Esophagus squamous epithelium (tissue), 5 donors: ENCODE measurements around the gene KBTBD13. TPM values are rescaled to one million over a fixed set of nuclear protein-coding genes. Genes with fewer than 3 reads are reported as not detected.
A peak's percentile ranks its signal among the peaks of the same experiment; 100 is the strongest.

Source experiments
- DNase-seq: peaks from one replicate; lab custom pipeline; 2025; lab: John Stamatoyannopoulos, UW
- H3K27ac ChIP-seq, 4 donors: fragments of 200-600 bp; sonication (generic); one replicate each; pipeline ENCODE4 v1.5.1; 2016 to 2019; ENCODE audit warnings: mild to moderate bottlenecking in 1 of 4
- H3K27me3 ChIP-seq, 4 donors: fragments of 200-600 bp; sonication (generic); 1 replicate in 3 of 4; 2 replicates in 1 of 4; pipeline versions ENCODE4 v1.5.1 to v1.6.0; 2017 to 2021; ENCODE audit warnings: antibody characterized with exemption in 1 of 4
- H3K36me3 ChIP-seq, 3 donors: fragments of 200-600 bp; sonication (generic); one replicate each; pipeline ENCODE4 v1.5.1; 2016 to 2019
- H3K4me1 ChIP-seq, 3 donors: fragments of 200-600 bp; sonication (generic); one replicate each; pipeline ENCODE4 v1.5.1; 2017 to 2019
- H3K4me3 ChIP-seq, 4 donors: fragments of 200-600 bp; sonication (generic); 1 replicate in 3 of 4; 2 replicates in 1 of 4; pipeline ENCODE4 v1.5.1; 2016 to 2019; ENCODE audit warnings: mild to moderate bottlenecking in 2 of 4, moderate library complexity in 1 of 4
- H3K9me3 ChIP-seq, 3 donors: fragments of 200-600 bp; sonication (generic); one replicate each; pipeline ENCODE4 v1.5.1; 2016 to 2019
- POLR2A ChIP-seq, 4 donors: fragments of 450-650 bp; IDR thresholded peaks; one replicate each; pipeline ENCODE4 v1.6.1; 2017; ENCODE audit warnings: antibody characterized with exemption in 4 of 4, mild to moderate bottlenecking in 4 of 4, moderate library complexity in 3 of 4
- WGBS, 2 donors: methylation state at CpG; one replicate each; pipeline ENCODE4 v1.1.5; 2018; 5-methylcytosine and 5-hydroxymethylcytosine counted together
- intact Hi-C: fragments of 100-400 bp; cut with DNase I; formaldehyde crosslinking; loops from one replicate; pipeline ENCODE4 v1.15.0; 2022
- total RNA-seq, 4 donors: library from RNA; depleted of rRNA; stranded (reverse); fragments of >200 nt; gene quantifications; one replicate each; pipeline ENCODE4 v1.1.0, GENCODE V29; 2016
- TF ChIP-seq, protein P1 (sequence below), 6 experiments: fragments of 450-650 bp in 4 of 6; fragments of 200-600 bp in 2 of 6; sonication (generic) in 2 of 6; IDR thresholded peaks; one replicate each; pipeline ENCODE4 v1.5.1; 2016 to 2019; ENCODE audit warnings: antibody characterized with exemption in 6 of 6, mild to moderate bottlenecking in 4 of 6, moderate library complexity in 4 of 6
- donor health status: DM: yes; HTN: yes; CAD: no.

KBTBD13 gene
- total RNA-seq, 4 donors from 2014 or later = not detected

DNA sequence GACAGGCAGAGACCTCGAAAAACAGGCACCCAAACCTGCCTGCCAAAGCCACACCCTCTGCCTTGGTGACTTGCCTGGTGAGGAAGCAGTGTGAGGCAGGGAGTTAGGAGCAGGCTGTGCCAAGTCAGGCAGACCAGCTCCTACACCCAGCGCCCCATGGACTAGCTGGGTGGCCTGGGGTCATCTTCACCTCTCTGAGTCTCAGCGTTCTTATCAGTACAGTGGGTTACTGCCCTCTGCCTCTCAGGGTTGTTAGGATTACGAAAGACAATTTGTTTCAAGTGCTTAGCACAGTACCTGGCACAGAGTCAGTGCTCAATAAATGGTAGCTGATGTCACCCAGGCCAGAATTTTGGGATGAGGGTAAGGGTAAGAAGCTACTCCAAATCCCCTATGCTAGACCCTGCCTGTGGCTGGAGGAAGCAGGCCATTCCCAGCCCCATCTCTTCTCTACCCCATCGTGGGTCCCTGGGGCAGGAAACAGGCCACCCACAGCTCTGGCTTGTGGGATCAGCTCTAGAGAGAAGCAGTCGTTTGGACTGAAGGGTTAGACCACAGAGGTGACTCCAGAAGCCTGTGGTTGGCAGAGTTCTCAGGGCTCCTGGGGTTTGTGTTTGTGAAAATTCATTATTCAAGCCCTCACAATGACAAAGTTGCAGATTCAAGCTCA lies 21.2 kb upstream of the KBTBD13 start:
- TF ChIP-seq POLR2A (IDR thresholded peaks at IDR 0.05) = no peak
- TF ChIP-seq, protein P1, sequence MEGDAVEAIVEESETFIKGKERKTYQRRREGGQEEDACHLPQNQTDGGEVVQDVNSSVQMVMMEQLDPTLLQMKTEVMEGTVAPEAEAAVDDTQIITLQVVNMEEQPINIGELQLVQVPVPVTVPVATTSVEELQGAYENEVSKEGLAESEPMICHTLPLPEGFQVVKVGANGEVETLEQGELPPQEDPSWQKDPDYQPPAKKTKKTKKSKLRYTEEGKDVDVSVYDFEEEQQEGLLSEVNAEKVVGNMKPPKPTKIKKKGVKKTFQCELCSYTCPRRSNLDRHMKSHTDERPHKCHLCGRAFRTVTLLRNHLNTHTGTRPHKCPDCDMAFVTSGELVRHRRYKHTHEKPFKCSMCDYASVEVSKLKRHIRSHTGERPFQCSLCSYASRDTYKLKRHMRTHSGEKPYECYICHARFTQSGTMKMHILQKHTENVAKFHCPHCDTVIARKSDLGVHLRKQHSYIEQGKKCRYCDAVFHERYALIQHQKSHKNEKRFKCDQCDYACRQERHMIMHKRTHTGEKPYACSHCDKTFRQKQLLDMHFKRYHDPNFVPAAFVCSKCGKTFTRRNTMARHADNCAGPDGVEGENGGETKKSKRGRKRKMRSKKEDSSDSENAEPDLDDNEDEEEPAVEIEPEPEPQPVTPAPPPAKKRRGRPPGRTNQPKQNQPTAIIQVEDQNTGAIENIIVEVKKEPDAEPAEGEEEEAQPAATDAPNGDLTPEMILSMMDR (IDR thresholded peaks at IDR 0.05) = no peak
- 20 to 42% methylated on average over 1 to 6 of the region's 6 CpGs for WGBS, 2 donors
- Histone ChIP-seq H3K36me3 (peaks cover 0 to 27% (median 0%) of the 10 kb centered on the region in 3 donors), H3K27me3 (no peaks in the 10 kb centered on the region), H3K4me1 (peaks cover 10 to 51% (median 18%) of the 10 kb centered on the region in 3 donors), H3K9me3 (no peaks in the 10 kb centered on the region), H3K27ac (peak overlapping the region; percentile 41 to 80 (median 66)), H3K4me3 (no peak overlapping the region)
- DNase-seq = no peak
- intact Hi-C loops = loop anchor here (10.0 kb wide), 1 partner anchor 219 kb away; no protein-coding TSS in a partner anchor

DNA sequence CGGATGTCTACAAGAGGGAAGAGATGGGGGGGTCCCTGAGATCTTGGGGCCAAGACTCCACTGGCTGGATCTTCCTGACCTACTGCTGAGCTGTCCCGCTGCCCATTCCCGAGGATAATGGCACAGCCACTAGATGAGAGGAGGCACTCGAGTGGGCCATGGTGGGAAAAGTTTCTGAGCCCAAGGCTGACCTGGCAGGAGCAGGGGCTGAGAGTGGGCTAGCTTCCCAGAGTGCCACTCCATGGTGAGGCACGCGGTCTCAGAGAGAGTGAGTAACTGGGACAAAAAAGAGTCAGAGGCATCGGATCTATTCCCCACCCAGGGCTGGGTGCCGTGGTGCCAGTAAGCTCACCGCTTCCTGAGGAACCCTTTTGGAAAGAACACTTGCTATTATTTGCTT lies 20.4 kb upstream of the KBTBD13 start:
- no peak for DNase-seq
- no peak overlapping the region for H3K4me3 ChIP-seq
- peaks cover 0 to 27% (median 0%) of the 10 kb centered on the region in 3 donors for H3K36me3 ChIP-seq
- H3K27ac ChIP-seq = peak overlapping the region in 3 of 4 donors; percentile 56 to 80 (median 75)
- H3K4me1 ChIP-seq = peaks cover 13 to 57% (median 22%) of the 10 kb centered on the region in 3 donors
- intact Hi-C loops = loop anchor here (10.0 kb wide), 1 partner anchor 219 kb away; no protein-coding TSS in a partner anchor
- no peak for TF ChIP-seq POLR2A (IDR thresholded peaks at IDR 0.05)
- TF ChIP-seq, protein P1 (IDR thresholded peaks at IDR 0.05) = no peak
- WGBS, 2 donors = 79 to 80% methylated on average over 5 to 9 of the region's 9 CpGs
- no peaks in the 10 kb centered on the region for H3K27me3 ChIP-seq
- no peaks in the 10 kb centered on the region for H3K9me3 ChIP-seq

DNA sequence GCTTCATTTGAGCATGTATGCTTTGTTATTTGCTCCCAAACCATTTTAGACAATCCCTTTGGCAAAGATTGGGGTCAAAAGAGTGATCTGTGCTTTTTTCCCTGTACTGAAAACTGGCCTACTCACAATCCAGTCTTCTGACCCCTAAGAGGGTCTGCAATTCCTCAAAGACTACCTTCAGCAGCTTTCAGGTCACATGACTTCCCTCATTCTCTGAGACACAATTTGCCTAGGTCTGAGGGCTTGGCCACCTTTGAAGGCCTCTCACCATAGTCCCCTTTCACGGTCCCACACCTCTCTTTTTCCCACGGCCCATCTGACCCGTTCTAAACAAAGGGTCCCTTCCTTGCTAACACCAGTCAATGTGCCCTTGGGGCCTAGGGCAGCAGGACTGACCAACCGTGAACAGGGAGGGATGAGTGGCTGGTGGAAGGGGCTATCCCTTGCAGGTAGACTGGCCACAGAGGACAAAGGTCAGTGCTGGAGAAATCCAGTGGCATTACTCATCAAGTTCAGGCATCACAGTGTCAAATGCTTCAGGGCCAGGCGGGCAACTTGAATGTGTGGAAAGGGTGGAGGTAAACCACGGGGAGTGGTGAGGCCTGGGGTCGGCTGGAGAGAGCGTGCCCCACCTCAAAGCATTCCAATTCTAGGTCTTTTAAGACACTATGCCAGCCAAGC lies 19.5 kb upstream of the KBTBD13 start:
- no peak for TF ChIP-seq POLR2A (IDR thresholded peaks at IDR 0.05)
- TF ChIP-seq, protein P1 (IDR thresholded peaks at IDR 0.05) = no peak
- H3K27ac ChIP-seq = peak overlapping the region in 3 of 4 donors; percentile 56 to 80 (median 75)
- 57 to 85% methylated on average over 5 to 6 of the region's 8 CpGs for WGBS, 2 donors
- H3K36me3 ChIP-seq = peaks cover 0 to 27% (median 0%) of the 10 kb centered on the region in 3 donors
- intact Hi-C loops = loop anchor here (10.0 kb wide), 1 partner anchor 218 kb away; no protein-coding TSS in a partner anchor
- no peak overlapping the region for H3K4me3 ChIP-seq
- no peaks in the 10 kb centered on the region for H3K9me3 ChIP-seq
- H3K27me3 ChIP-seq = no peaks in the 10 kb centered on the region
- H3K4me1 ChIP-seq = peaks cover 13 to 66% (median 25%) of the 10 kb centered on the region in 3 donors
- DNase-seq = no peak

DNA sequence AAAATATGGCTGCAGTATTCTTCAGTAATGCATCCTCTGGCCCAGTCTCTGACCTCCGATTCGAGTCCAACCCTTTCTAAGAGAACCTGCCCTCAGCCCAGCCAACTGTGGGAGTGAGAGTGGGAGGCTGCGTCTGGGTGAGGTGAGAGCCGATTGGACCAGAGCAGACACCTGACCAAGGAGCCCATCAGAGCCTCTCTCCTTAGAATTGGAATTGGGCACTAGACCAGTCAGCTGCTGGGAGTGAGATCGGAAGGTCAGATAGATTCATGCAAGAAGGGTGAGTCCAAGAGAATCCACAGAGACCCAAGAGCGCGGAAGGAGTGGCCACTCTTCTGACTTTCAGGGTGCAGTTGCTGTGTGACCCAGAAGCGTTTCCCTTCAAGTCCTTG lies 19.0 kb upstream of the KBTBD13 start:
- Histone ChIP-seq H3K27me3 (no peaks in the 10 kb centered on the region), H3K27ac (peak overlapping the region in 3 of 4 donors; percentile 17 to 80 (median 56)), H3K36me3 (peaks cover 0 to 27% (median 0%) of the 10 kb centered on the region in 3 donors), H3K4me1 (peaks cover 13 to 71% (median 25%) of the 10 kb centered on the region in 3 donors), H3K4me3 (no peak overlapping the region), H3K9me3 (no peaks in the 10 kb centered on the region)
- TF ChIP-seq POLR2A (IDR thresholded peaks at IDR 0.05) = no peak
- TF ChIP-seq, protein P1 (IDR thresholded peaks at IDR 0.05) = no peak
- intact Hi-C loops = loop anchor here (10.0 kb wide), 1 partner anchor 217 kb away; no protein-coding TSS in a partner anchor
- 87 to 94% methylated on average over 3 to 7 of the region's 8 CpGs for WGBS, 2 donors
- DNase-seq = no peak
